Hepatocyte (in vitro differentiated cells): ENCODE measurements around the gene NEU4. TPM values are rescaled to one million over a fixed set of nuclear protein-coding genes. Genes with fewer than 3 reads are reported as not detected.

Experiments
- DNase-seq: peaks from one replicate; pipeline ENCODE4 v3.0.0-alpha.2; 2016; ENCODE audit warnings: low spot score
- H2AFZ ChIP-seq: fragments of 200-600 bp; sonication (generic); 2 replicates; pipeline ENCODE4 v1.6.0; 2016; ENCODE audit warnings: antibody characterized with exemption, mild to moderate bottlenecking
- H3K27ac ChIP-seq: fragments of 200-600 bp; sonication (generic); 2 replicates; pipeline ENCODE4 v1.5.1; 2016; ENCODE audit warnings: mild to moderate bottlenecking
- H3K27me3 ChIP-seq: fragments of 200-600 bp; sonication (generic); 2 replicates; pipeline ENCODE4 v1.6.1; 2016
- H3K36me3 ChIP-seq: fragments of 200-600 bp; sonication (generic); replicated peaks from 2 replicates; pipeline ENCODE4 v1.5.1; 2016; ENCODE audit warnings: low read depth; ENCODE audit not compliant: insufficient read depth
- H3K4me1 ChIP-seq: fragments of 200-600 bp; sonication (generic); 2 replicates; pipeline ENCODE4 v1.5.1; 2016; ENCODE audit warnings: mild to moderate bottlenecking, moderate library complexity; ENCODE audit not compliant: insufficient read depth
- H3K4me2 ChIP-seq: fragments of 200-600 bp; sonication (generic); 2 replicates; pipeline ENCODE4 v1.6.0; 2016
- H3K4me3 ChIP-seq: fragments of 200-600 bp; sonication (generic); 2 replicates; pipeline ENCODE4 v1.5.1; 2016; ENCODE audit warnings: mild to moderate bottlenecking
- H3K79me2 ChIP-seq: fragments of 200-600 bp; sonication (generic); 2 replicates; pipeline ENCODE4 v1.6.0; 2017; ENCODE audit warnings: mild to moderate bottlenecking
- H3K9me2 ChIP-seq: fragments of 200-600 bp; sonication (generic); replicated peaks from 2 replicates; pipeline ENCODE4 v1.6.0; 2017; ENCODE audit warnings: mild to moderate bottlenecking; ENCODE audit not compliant: insufficient read depth
- H3K9me3 ChIP-seq: fragments of 200-600 bp; sonication (generic); 2 replicates; pipeline ENCODE4 v1.5.1; 2016; ENCODE audit warnings: low read depth, mild to moderate bottlenecking
- H4K20me1 ChIP-seq: fragments of 200-600 bp; sonication (generic); 2 replicates; pipeline ENCODE4 v1.6.0; 2016; ENCODE audit warnings: mild to moderate bottlenecking; ENCODE audit not compliant: insufficient read depth, poor library complexity, severe bottlenecking
- EZH2 ChIP-seq: fragments of 200-600 bp; sonication (generic); IDR thresholded peaks from 2 replicates; pipeline ENCODE4 v1.6.1; 2016; ENCODE audit warnings: antibody characterized with exemption, mild to moderate bottlenecking, borderline replicate concordance
- EZH2phosphoT487 ChIP-seq: fragments of 200-600 bp; sonication (generic); IDR thresholded peaks from one replicate; pipeline ENCODE4 v1.6.1; 2018; ENCODE audit warnings: antibody characterized with exemption, mild to moderate bottlenecking, low read depth, moderate library complexity; ENCODE audit not compliant: unreplicated experiment, severe bottlenecking
- WGBS: methylation state at CpG from one replicate; pipeline ENCODE4 v1.1.6; 2016; ENCODE audit warnings: low lambda C conversion rate; ENCODE audit errors: missing lambda C conversion rate; 5-methylcytosine and 5-hydroxymethylcytosine counted together
- polyA plus RNA-seq: library from polyadenylated mRNA; unstranded; fragments of >200 nt; fragmentation: Nextera tagmentation; extraction: Ambion mirVana; gene quantifications from 2 replicates; pipeline ENCODE4 v1.2.1, GENCODE V29; 2016
- total RNA-seq: library from RNA; depleted of rRNA; stranded (reverse); fragments of >200 nt; gene quantifications from 2 replicates; pipeline ENCODE4 v1.2.3, GENCODE V29; 2014
- TF ChIP-seq, protein P1 (sequence below): fragments of 200-600 bp; sonication (generic); IDR thresholded peaks from 2 replicates; pipeline ENCODE4 v1.5.1; 2016; ENCODE audit warnings: antibody characterized with exemption, mild to moderate bottlenecking; ENCODE audit not compliant: poor library complexity

NEU4 gene
- total and polyA plus RNA-seq, 2 experiments from 2014 or later: 6.8 to 10.2 TPM

DNA sequence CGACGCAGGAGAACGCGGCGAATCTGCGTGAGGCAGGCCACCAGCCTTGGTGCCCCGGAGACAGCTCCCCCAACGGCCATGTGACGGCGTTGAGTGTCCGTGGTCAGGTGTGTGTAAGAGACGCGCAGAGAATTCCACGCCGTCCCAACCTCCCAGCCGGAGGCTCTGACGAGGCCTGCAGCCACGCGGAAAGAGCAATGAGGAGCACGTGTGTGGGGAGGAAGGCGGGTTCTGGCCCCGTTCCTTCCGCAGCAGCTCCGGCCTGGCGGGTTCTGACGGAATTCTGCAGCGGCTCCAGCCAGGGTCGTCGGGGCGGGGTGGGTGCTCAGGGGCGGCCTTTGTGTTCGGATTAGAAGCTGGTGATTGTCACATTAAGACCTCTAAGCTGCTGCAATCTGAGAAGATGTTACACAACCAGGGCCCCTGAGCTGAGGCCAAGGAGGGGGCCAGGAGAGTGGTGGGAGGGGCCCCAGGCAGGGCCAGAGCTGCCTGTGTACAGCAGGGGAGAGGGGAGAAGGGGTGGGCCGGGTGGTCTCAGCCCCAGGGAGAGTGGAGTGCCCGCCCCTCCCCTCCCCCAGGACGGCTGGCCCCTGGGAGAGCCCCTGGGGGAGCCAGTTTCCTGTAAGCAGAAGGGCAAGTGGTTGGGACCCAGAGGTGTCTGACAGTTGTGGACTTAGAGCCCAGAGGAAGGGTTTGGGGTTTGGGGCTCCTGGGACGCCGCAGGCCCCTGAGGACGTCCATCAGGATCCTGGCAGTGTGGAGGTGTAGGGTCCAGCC, 37.5 kb upstream of the NEU4 start:
- DNase-seq: no peak
- Histone ChIP-seq H3K9me3 (no peaks in the 10 kb centered on the region), H3K36me3 (no peaks in the 10 kb centered on the region), H3K4me1 (peaks cover 19% of the 10 kb centered on the region), H2AFZ (no peak overlapping the region), H3K27ac (peak overlapping the region; percentile 55), H4K20me1 (no peaks in the 10 kb centered on the region), H3K9me2 (no peaks in the 10 kb centered on the region), H3K4me3 (no peak overlapping the region), H3K79me2 (no peaks in the 10 kb centered on the region), H3K4me2 (peak overlapping the region; percentile 37), H3K27me3 (no peaks in the 10 kb centered on the region)
- WGBS: 71% methylated on average over 31 of the region's 38 CpGs
- TF ChIP-seq EZH2phosphoT487 (no peak), EZH2 (no peak)
- TF ChIP-seq, protein P1, sequence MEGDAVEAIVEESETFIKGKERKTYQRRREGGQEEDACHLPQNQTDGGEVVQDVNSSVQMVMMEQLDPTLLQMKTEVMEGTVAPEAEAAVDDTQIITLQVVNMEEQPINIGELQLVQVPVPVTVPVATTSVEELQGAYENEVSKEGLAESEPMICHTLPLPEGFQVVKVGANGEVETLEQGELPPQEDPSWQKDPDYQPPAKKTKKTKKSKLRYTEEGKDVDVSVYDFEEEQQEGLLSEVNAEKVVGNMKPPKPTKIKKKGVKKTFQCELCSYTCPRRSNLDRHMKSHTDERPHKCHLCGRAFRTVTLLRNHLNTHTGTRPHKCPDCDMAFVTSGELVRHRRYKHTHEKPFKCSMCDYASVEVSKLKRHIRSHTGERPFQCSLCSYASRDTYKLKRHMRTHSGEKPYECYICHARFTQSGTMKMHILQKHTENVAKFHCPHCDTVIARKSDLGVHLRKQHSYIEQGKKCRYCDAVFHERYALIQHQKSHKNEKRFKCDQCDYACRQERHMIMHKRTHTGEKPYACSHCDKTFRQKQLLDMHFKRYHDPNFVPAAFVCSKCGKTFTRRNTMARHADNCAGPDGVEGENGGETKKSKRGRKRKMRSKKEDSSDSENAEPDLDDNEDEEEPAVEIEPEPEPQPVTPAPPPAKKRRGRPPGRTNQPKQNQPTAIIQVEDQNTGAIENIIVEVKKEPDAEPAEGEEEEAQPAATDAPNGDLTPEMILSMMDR: no peak

- no peaks in the 10 kb centered on the region for H3K36me3 ChIP-seq
- no peak for DNase-seq
- WGBS: 35% methylated on average over 9 of the region's 9 CpGs
- peak overlapping the region; percentile 55 for H3K27ac ChIP-seq
- no peak overlapping the region for H2AFZ ChIP-seq
- H3K79me2 ChIP-seq: no peaks in the 10 kb centered on the region
- H3K9me2 ChIP-seq: no peaks in the 10 kb centered on the region
- H3K27me3 ChIP-seq: no peaks in the 10 kb centered on the region
- no peak overlapping the region for H3K4me3 ChIP-seq
- no peaks in the 10 kb centered on the region for H4K20me1 ChIP-seq
- no peak for TF ChIP-seq EZH2
- TF ChIP-seq EZH2phosphoT487: no peak
- TF ChIP-seq, protein P1: no peak
- H3K4me2 ChIP-seq: peak overlapping the region; percentile 37
- no peaks in the 10 kb centered on the region for H3K9me3 ChIP-seq
- H3K4me1 ChIP-seq: peaks cover 19% of the 10 kb centered on the region
Observed at GRCh38 chr2:241772063-241772499, 36.9 kb upstream of the NEU4 start.

GRCh38 chr2:241773511-241774418, 35.2 kb upstream of the NEU4 start:
- Histone ChIP-seq H3K4me2 (no peak overlapping the region), H2AFZ (no peak overlapping the region), H3K4me3 (no peak overlapping the region), H3K36me3 (no peaks in the 10 kb centered on the region), H3K9me3 (no peaks in the 10 kb centered on the region), H4K20me1 (no peaks in the 10 kb centered on the region), H3K27ac (no peak overlapping the region), H3K27me3 (no peaks in the 10 kb centered on the region), H3K9me2 (no peaks in the 10 kb centered on the region), H3K4me1 (peaks cover 19% of the 10 kb centered on the region), H3K79me2 (no peaks in the 10 kb centered on the region)
- 92% methylated on average over 27 of the region's 29 CpGs for WGBS
- no peak for TF ChIP-seq EZH2phosphoT487
- TF ChIP-seq, protein P1: no peak
- TF ChIP-seq EZH2: no peak
- DNase-seq: no peak
